Cardiac fibroblast (primary cell): ENCODE results near the gene FRMD3.
A peak's percentile ranks its signal among the peaks of the same experiment; 100 is the strongest.

ENCODE experiments used
- DNase-seq, 2 donors: peaks; one replicate each; pipeline versions ENCODE4 v3.0.0 to v3.0.0-alpha.2; 2010; ENCODE audit warnings: low read depth in 2 of 2
- H3K4me3 ChIP-seq, 2 donors: replicated peaks in 1 of 2; 1 replicate in 1 of 2; 2 replicates in 1 of 2; pipeline ENCODE4 v1.5.1; 2011; ENCODE audit warnings: low read depth in 2 of 2, low read length in 2 of 2, mild to moderate bottlenecking in 2 of 2, moderate library complexity in 1 of 2
- TF ChIP-seq, protein P1 (sequence below): IDR thresholded peaks from one replicate; pipeline ENCODE4 v1.5.1; 2011; ENCODE audit warnings: low read depth, mild to moderate bottlenecking, low read length, inconsistent platforms

Gene FRMD3

DNA sequence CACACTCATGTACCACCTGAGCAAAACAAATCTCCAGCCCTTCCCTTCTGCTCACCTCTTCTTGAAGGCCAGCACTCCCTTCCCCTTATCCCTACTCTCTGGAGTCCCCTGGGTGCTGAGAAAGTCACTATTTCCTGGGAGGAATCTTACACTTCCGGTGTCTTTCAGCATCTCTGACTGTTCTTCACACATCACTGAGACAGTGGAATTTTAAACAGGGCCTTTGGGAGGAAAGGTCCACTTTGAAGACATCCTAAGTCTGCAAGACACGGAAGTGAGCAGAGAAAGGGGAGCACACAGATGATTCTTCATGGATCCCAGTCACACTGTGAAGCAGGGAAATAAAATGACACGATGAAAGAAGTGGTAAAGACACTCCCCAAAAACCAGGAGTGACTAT, 25.6 kb downstream of the FRMD3 start:
- no peak for DNase-seq
- TF ChIP-seq, protein P1, sequence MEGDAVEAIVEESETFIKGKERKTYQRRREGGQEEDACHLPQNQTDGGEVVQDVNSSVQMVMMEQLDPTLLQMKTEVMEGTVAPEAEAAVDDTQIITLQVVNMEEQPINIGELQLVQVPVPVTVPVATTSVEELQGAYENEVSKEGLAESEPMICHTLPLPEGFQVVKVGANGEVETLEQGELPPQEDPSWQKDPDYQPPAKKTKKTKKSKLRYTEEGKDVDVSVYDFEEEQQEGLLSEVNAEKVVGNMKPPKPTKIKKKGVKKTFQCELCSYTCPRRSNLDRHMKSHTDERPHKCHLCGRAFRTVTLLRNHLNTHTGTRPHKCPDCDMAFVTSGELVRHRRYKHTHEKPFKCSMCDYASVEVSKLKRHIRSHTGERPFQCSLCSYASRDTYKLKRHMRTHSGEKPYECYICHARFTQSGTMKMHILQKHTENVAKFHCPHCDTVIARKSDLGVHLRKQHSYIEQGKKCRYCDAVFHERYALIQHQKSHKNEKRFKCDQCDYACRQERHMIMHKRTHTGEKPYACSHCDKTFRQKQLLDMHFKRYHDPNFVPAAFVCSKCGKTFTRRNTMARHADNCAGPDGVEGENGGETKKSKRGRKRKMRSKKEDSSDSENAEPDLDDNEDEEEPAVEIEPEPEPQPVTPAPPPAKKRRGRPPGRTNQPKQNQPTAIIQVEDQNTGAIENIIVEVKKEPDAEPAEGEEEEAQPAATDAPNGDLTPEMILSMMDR: no peak
- no peak overlapping the region for H3K4me3 ChIP-seq

DNA sequence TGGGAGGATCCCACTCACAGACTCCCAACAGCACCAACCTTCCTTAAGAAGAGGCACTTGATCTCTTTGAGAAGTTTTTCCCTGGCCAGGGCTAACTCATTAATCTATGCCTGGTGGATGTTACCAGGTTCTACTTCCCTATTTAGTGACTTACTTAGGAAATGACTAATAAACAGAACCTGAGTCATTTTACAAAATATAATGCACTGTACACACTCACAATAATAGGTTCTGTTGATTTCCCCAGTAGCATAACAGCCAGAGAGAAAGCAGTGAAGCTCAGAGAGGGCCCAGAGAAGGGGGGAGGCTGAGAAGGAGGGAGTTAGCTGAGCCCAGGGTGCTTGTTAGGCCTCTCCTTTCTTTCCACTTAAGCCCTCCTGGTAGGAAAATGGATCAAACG, 27.1 kb downstream of the FRMD3 start:
- H3K4me3 ChIP-seq: no peak overlapping the region
- DNase-seq: peak; percentile 33 to 80
- TF ChIP-seq, protein P1: no peak

DNA sequence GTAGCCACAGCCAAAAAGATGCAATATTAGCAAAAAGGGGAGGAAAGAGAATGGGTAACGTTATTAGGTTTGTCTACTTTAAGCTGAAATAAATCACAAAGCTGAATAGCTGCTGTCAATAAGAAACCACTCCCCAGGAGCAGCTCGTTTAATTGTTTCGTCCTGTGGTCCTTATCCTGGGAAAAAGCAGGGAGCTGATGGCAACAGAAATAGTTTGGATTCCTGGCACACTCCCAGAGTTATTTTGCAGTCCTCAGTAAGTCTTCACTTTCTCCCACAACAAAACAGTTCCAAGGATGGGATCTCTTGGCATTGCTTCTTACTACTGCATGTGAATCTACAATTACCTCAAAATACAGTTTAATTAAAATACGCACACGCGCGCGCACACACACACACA, 28.8 kb downstream of the FRMD3 start:
- peak; percentile 40 to 80 for DNase-seq
- no peak overlapping the region for H3K4me3 ChIP-seq
- TF ChIP-seq, protein P1: no peak

DNA sequence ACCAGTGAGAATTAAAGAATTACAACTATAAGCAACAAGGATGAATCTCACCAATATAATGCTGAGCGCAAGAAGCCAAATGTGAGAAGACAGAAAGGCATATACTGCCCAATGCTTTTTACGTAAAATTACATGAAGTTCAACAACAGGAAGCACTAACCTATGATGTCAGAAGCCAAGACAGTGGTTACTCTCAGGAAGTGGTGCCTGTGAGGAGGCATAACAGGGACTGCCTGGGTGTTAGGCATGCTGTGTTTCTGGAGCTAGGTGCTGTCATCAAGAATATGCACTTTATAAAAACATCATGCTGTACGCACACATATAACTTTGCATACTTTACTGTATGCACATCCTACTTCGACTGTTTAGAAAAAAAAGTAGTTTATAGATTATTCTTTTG, 30.1 kb downstream of the FRMD3 start:
- TF ChIP-seq, protein P1: no peak
- no peak overlapping the region for H3K4me3 ChIP-seq
- DNase-seq: no peak

DNA sequence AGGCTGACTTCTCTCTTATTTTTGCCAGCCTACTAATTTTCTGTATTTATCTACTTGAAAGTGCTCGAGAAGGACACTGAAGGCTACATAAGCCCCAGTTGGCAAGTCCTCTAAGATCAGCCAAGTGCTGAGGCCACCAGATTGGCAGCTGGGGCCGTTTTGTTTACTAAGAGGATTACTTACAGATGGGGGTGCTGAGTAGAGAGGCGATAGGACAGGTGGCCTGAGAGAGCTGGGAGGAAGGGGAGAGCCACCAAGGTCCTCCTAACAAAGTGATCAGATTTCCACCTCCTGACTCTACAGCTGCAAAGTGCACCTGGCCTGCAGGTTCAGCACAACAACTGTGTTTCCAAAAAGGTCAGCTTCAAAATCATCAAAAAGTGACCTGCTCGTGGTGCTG, 32.9 kb downstream of the FRMD3 start:
- H3K4me3 ChIP-seq: no peak overlapping the region
- DNase-seq: no peak
- TF ChIP-seq, protein P1: no peak

DNA sequence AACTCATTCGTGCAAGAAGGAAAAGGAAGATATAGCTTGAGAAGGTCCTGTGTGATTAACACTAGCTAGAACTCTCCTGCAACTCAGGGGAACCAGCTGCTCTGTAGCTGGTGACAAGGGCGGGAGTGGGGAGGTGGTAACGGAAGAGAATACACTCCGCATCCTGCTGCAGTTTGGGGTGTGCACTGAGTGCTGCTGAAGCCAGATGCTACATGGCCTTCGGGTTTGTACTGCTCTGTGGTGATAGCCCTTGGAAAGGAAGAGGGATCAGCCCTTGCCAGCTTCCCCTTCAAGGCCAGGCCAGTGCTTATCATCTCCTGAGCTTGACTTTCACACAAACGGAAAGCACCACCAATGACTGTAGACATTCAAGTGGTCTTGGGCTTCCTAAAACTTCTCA, 34.3 kb downstream of the FRMD3 start:
- H3K4me3 ChIP-seq: no peak overlapping the region
- no peak for DNase-seq
- TF ChIP-seq, protein P1: no peak

DNA sequence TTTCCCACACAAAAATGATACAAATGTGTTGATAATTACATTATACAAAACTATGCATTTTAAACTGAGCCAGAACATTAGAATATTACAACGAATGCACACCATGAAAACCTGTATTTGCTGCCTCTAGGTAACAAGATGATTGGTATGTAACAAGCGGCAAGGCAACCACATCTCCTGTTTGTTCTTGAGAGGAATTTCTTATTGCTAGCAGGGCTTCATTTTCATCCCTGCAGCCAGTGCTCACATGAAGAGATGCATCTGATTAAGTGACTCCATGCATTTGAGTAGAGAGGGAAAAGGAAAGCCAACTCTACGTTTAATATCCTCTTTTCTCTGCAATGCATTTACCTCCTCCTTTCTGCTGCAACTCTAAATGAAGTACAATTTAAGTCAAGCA, 36.6 kb downstream of the FRMD3 start:
- DNase-seq: no peak
- TF ChIP-seq, protein P1: no peak
- no peak overlapping the region for H3K4me3 ChIP-seq
